Measurements from ENCODE around the gene HLCS. TPM values are rescaled to one million over a fixed set of nuclear protein-coding genes. Genes with fewer than 3 reads are reported as not detected.

Gene HLCS
- total RNA-seq, 3 donors from 2014 or later, result 19.5 to 26.2 (median 20.3) TPM

DNA sequence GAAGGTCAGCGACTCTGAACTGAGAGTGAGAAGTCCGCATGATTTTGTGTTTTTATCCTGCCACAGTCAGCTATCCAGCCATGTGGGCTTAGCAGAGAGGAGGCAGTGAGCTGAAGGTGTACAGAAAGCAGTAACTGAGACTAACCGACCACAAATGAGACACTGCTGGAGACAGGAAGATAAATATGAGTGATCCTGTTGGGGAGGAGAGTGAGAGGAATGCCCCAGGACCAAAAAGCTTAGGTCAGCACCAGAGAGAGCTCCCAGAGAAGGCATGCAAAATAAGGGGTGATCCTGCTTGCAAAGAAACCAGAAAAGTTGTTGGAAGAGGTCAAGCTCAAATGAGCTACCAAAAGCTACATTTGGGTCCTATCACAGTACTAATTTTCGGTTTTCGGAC, 63.7 kb downstream of the HLCS start:
- TF ChIP-seq, protein P1, sequence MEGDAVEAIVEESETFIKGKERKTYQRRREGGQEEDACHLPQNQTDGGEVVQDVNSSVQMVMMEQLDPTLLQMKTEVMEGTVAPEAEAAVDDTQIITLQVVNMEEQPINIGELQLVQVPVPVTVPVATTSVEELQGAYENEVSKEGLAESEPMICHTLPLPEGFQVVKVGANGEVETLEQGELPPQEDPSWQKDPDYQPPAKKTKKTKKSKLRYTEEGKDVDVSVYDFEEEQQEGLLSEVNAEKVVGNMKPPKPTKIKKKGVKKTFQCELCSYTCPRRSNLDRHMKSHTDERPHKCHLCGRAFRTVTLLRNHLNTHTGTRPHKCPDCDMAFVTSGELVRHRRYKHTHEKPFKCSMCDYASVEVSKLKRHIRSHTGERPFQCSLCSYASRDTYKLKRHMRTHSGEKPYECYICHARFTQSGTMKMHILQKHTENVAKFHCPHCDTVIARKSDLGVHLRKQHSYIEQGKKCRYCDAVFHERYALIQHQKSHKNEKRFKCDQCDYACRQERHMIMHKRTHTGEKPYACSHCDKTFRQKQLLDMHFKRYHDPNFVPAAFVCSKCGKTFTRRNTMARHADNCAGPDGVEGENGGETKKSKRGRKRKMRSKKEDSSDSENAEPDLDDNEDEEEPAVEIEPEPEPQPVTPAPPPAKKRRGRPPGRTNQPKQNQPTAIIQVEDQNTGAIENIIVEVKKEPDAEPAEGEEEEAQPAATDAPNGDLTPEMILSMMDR (IDR thresholded peaks at IDR 0.05), result no peak
- TF ChIP-seq POLR2AphosphoS5 (IDR thresholded peaks at IDR 0.05) (no peak), POLR2A (IDR thresholded peaks at IDR 0.05) (no peak)

DNA sequence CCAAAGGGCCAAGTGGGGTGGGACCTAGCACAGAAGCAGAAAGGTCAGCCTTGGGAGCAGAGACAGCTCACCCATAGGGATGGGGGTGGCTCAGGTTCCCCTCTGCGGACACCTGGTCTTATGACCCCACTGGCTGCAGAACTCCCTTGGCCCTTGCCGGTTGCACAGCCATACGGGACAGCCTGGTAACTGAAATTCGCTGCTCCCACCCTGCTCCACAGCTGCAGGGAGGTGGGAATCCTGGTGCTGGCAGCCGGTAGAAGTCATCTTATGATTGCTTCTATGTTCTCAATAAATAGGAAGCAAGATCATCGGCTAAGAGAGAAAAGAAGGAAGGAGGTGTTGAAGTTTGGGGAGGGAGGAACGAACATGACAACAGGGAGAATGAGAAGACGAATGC, 64.1 kb downstream of the HLCS start:
- Histone ChIP-seq H3K4me3 (no peak overlapping the region), H3K27me3 (no peaks in the 10 kb centered on the region), H3K27ac (no peak overlapping the region), H3K9me3 (no peaks in the 10 kb centered on the region), H3K4me1 (no peaks in the 10 kb centered on the region), H3K36me3 (peaks cover 3% of the 10 kb centered on the region)
- TF ChIP-seq POLR2A (IDR thresholded peaks at IDR 0.05) (no peak), POLR2AphosphoS5 (IDR thresholded peaks at IDR 0.05) (no peak)
- TF ChIP-seq, protein P1 (IDR thresholded peaks at IDR 0.05), result no peak
- intact Hi-C loops (cut with DNase I; ENCODE audit: low total_unique reads), result no loop called here
- no peak for DNase-seq (ENCODE audit: low spot score in 2 of 2)

More for the DNA sequence above, 63.7 kb downstream of the HLCS start:
- Histone ChIP-seq H3K4me1 (no peaks in the 10 kb centered on the region), H3K4me3 (no peak overlapping the region), H3K27ac (no peak overlapping the region), H3K36me3 (peaks cover 3% of the 10 kb centered on the region), H3K27me3 (no peaks in the 10 kb centered on the region), H3K9me3 (no peaks in the 10 kb centered on the region)
- no peak for DNase-seq (ENCODE audit: low spot score in 2 of 2)
- intact Hi-C loops (cut with DNase I; ENCODE audit: low total_unique reads), result no loop called here

DNA sequence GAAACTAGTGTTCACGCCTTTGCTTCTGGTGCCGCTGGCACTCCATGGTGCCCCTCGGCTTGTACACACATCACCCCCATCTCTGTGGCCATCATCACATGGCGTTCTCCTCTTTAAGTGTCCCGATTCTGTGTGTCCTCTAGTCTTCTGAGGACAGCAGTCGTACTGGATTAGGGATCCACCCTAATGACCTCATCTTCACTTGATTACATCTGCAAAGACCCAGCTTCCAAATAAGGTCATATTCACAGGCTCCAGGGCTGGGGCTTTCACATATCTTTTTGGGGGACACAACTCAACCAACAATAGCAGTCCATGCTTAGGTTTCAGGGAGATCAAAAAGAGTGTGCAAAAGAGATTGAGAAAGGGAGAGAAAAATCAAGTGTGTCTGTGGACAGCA, 64.9 kb downstream of the HLCS start:
- intact Hi-C loops (cut with DNase I; ENCODE audit: low total_unique reads), result no loop called here

DNA sequence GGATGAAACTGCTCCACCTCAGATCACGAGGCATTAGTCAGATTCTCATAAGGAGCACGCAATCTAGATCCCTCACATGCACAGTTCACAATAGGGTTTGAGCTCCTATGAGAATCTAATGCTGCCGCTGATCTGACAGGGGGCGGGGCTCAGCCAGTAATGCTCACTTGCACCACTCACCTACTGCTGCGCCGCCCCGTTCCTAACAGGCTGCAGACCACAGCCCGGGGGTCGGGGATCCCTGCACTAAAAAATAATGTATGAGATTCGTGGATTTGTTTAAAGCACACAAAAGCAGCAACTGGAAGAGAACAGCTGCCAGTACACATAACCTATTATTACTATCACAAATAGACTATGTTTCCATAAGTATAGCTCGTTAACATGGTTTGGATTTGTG, 72.9 kb downstream of the HLCS start:
- intact Hi-C loops (cut with DNase I; ENCODE audit: low total_unique reads), result no loop called here
- TF ChIP-seq POLR2AphosphoS5 (IDR thresholded peaks at IDR 0.05) (no peak), POLR2A (IDR thresholded peaks at IDR 0.05) (no peak)
- TF ChIP-seq, protein P1 (IDR thresholded peaks at IDR 0.05), result no peak
- DNase-seq (ENCODE audit: low spot score in 2 of 2), result no peak
- H3K27me3 ChIP-seq, result no peaks in the 10 kb centered on the region
- H3K9me3 ChIP-seq, result no peaks in the 10 kb centered on the region
- no peak overlapping the region for H3K4me3 ChIP-seq
- H3K4me1 ChIP-seq, result no peaks in the 10 kb centered on the region
- H3K36me3 ChIP-seq, result no peaks in the 10 kb centered on the region
- H3K27ac ChIP-seq, result no peak overlapping the region

More for the DNA sequence above, 64.9 kb downstream of the HLCS start:
- Histone ChIP-seq H3K27me3 (no peaks in the 10 kb centered on the region), H3K36me3 (peaks cover 3% of the 10 kb centered on the region), H3K9me3 (no peaks in the 10 kb centered on the region), H3K27ac (no peak overlapping the region), H3K4me1 (no peaks in the 10 kb centered on the region), H3K4me3 (no peak overlapping the region)
- no peak for DNase-seq (ENCODE audit: low spot score in 2 of 2)
- TF ChIP-seq POLR2A (IDR thresholded peaks at IDR 0.05) (no peak), POLR2AphosphoS5 (IDR thresholded peaks at IDR 0.05) (no peak)
- TF ChIP-seq, protein P1 (IDR thresholded peaks at IDR 0.05), result no peak

DNA sequence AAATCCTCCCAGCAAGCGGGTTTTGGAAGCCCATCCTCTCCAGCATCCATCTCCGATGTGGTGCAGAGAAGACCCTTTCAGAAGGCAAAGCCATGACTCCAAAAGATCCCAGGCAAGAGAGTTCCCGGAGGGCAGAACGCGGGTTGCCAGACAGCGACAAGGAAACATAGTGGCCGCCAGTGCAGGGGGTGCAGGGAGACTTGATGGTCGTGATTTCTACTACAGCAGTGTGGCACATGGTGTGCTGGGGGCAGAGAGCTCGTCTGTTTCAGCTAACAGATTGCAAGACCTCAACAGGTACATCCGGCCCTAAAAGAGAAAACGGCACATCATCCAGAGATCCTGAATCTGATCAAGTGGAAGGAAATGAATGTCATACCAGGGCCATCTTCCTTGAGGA, 74.3 kb downstream of the HLCS start:
- H3K4me1 ChIP-seq, result no peaks in the 10 kb centered on the region
- no peaks in the 10 kb centered on the region for H3K27me3 ChIP-seq
- no peak overlapping the region for H3K27ac ChIP-seq
- DNase-seq (ENCODE audit: low spot score in 2 of 2), result no peak
- no peaks in the 10 kb centered on the region for H3K36me3 ChIP-seq
- intact Hi-C loops (cut with DNase I; ENCODE audit: low total_unique reads), result no loop called here
- H3K9me3 ChIP-seq, result no peaks in the 10 kb centered on the region
- H3K4me3 ChIP-seq, result no peak overlapping the region
- no peak for TF ChIP-seq POLR2AphosphoS5 (IDR thresholded peaks at IDR 0.05)
- TF ChIP-seq, protein P1 (IDR thresholded peaks at IDR 0.05), result no peak
- TF ChIP-seq POLR2A (IDR thresholded peaks at IDR 0.05), result no peak

Measured in breast epithelium (tissue), 4 donors.